HG03139 (cell line): ENCODE data around the gene ALG12.

ENCODE experiments used
- ATAC-seq: cut with Tn5 transposase; IDR thresholded peaks from one replicate; pipeline ENCODE4 v1.9.1; 2021; ENCODE audit not compliant: unreplicated experiment

ALG12 gene

DNA sequence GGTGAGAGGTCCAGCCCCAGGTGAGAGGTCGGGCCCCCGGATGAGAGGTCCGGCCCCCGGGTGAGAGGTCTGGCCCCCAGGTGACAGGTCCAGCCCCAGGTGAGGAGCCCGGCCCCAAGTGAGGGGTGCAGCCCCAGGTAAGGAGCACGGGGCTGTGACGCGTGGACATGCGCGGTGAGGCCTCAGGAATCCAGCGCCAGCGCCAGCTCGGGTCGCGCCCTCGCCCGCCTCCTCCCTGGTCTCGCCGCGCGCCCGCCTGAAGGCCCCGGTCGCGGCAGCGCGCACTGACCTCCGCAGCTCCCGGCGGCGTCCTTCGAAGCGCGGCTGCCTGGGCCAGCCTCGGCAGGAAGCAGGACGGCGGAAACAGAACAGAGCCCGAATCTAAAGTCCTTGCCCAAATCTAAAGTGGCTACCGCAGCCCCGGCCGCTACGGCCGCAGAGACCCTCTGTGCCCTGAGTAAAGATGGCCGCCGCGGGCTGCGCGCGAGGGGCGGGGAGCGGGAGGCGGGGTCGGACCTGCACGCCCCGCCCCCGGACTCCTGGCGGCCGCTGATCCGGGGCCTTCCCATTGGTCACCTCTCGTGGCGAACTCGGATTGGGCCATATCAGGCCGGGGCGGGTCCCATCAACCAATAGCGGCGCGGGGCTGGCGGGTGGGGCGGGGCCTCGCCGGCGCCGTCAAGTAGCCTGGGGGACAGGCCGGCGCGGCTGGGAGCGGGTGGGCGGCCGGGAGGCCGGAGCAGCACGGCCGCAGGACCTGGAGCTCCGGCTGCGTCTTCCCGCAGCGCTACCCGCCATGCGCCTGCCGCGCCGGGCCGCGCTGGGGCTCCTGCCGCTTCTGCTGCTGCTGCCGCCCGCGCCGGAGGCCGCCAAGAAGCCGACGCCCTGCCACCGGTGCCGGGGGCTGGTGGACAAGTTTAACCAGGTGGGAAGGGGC, at the start of gene ALG12, which contains the start of gene CRELD2:
Gene ALG12 (minus strand): TSS at position 465 of the 937 bp plus-strand sequence. CDS start 4,673 bp downstream, outside the sequence.
Gene CRELD2 (plus strand): TSS at position 661 of the 937 bp plus-strand sequence. CDS start 136 bp downstream, at position 797.
- peak; percentile 82 for ATAC-seq

DNA sequence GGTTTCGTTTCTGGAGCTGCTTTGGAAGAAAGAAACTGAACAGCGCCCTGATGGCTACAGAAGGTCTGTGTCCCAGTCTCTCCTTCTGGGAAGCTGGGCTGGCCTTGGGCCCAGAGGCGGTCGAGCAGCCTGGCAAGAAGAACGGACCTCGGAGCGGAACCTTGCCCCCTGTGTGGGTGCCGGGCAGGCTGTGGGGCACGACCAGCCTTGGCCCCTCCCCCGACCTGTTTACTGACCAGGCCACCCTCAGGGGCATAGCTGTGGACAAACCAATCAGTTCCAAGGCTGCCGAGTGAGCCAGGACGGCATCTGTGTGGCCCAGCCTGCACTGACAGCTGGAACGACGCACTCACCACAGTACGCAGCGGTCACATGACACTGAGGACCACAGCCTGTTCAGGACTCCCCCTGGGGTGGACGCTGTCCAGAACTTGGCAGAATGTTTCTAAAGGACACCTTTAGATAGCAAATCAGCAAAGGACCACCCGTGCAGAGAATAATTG, 49.5 kb upstream of the ALG12 start:
- ATAC-seq: no peak

DNA sequence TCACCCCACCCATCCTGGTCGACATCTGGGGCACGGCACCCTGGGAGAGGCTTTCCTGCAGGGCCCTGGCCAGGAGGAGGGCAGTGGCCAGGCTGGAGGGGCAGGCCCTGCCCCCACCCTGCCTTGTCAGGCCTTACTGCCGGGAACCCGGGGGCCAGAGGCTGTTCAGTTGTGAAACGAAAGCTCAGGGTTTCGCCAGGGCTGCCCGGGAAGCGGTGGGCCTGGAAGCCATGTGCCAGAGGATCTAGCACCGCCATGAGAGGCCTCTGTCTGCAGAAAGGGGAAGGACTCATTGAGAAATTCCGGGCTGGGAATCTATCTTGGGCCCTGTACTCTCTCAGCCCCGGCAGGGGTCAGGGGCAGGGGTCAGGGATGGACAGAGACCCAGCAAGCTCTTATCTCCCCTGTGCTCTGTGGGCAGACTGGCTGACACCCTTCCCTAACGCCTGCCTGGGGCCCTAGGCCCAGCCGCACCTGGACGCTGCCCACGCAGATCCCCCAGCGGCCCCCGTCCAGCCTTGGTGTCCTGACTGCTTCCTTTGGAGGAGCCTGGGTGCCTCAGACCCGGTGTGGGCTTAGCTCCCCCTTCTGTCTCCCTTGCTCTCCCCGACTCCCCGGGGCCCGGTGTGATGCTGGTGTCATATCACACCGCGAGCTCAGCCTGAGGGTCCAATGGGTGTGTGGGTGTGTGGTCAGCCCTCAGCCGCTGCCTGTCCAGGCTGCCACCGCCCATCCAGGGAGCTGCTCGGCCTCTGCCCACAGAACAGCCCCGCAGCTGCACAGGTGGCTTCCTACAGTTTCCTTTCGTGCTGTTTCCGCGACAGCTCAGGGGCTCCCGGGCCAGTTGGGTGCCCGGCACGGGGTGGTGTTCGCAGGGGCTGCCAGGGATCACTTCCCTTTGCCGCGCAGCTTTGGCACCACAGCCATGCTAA, 48.8 kb upstream of the ALG12 start:
- no peak for ATAC-seq

DNA sequence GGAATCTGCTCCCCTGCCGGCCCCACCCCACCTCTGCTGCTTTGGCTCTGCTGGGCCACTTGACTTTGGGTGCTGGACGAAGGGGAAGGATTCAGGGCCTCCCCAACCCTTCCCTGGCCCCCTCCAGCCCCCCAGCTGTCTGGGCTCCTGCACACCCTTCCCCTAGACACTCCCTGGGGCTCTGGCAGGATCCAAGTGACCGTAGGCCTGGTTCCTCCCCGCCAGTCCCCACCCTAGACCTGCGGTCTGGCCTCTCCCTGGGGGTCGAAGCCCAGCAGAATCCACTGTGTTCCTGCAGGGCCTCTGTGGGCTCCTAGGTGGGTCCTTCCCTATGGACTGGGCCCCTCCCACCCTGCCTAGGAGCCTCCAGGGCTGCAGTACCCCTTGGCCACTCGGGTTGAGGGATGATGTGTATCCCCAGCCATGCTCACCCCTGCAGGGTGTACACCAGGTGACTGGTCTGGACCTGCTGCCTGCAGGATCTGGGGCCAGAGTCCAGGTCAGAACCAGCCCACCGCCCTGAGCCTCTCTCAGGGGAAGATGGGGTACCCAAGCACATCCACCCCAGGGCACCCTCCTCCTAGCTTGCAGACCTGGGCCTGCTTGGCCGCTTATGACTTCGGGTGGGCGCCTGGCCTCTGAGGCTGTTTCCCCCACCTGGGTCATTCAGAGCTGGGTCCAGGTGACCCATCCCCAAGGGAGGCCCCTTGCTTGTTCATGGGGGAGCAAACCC, 48.0 kb upstream of the ALG12 start:
- no peak for ATAC-seq

DNA sequence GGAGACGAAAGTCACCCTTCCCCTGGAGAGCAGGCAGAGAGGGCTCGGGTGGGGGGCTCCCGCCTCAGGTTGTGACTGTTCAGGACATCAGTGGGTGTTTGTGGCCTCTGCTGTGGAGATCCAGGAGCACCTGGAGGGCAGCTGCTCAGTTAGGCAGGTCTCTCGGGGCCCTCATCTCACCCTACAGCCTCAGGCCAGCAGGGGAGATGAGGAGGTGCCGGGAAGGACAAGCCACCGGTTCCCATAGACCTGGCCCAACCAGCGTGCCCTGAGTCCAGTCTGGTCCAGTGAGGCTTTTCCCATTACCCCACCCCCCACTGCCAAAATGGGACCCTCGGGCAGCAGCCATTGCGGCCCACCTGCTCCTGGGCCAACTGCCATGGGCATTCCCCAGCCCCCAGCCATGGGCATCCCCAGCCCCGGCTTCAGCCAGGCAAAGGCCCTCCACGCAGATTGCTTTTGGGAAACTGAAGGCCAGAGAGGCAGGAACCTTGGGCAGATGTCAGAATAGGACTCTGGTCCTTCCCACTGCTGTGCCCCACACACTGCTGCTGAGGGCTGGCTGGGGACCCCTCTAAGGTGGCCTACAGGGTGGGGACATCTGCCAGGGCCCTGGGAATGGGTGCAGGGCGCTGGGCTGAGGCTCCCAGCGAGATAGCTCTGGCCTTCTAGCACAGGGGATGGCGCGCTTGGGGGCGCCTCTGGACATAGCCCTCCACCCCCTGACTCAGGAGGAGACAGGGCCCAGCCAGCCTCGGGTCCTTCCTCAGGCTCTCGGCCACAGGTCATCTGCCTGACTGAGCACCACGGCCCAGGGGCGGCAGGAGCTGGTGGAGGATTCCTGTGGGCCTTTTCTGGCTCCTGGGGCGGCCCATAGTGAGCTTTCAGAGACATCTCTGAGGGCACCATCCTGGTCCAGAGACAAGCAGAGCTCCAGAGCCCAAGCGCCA, 47.1 kb upstream of the ALG12 start:
- ATAC-seq: no peak

DNA sequence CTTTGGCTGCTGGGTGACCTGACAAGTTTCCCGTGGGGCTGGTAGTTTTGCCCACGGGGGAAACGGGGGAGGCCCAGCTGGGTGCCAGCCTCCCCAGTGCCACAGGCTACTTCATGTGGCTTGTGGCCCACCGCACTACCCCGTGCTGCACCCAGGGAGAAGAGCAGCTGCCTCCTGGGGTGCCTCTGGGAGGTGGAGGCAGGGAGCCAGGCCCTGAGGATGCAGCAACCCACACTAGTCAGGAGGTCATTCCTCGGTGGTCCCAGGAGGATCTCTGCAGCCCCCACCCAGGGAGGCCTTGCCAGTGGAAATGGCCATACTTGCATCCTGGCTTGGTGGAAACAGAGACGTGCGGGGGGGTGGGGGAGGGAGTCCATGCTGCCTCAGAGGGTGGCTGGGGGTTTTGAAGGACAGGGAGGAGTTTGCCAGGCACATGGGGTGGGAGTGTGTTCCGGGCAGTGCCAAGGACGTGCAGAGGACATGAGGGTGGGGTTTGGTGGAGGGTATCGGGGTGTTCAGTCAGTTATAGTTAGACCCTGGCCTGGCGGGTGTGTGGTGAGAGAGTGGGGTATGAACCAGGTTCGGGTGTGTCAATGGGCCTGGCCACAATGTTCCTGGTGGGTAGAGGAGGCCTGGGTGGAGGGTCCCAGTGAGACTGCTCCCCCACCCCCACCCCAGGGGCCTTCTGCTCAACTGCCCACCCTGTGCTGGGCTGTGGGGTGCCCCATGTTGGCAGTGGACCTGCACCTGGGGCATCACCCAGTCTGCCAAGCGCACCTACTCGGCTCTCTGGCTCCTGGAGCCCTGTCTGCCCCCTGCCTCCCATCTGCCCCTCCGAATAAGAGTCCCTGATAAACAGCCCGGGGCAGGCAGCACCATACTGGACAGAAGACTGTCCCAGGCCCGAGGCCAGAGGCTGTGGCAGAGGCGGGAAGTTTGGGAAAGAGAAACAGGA, 46.2 kb upstream of the ALG12 start:
- ATAC-seq: no peak

DNA sequence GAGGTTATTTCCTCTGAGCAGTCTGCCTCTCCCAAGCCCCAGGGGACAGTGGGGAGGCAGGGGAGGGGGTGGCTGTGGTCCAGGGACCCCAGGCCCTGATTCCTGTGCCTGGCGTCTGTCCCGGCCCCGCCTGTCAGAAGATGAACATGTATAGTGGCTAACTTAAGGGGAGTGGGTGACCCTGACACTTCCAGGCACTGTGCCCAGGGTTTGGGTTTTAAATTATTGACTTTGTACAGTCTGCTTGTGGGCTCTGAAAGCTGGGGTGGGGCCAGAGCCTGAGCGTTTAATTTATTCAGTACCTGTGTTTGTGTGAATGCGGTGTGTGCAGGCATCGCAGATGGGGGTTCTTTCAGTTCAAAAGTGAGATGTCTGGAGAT, 45.4 kb upstream of the ALG12 start:
- no peak for ATAC-seq

DNA sequence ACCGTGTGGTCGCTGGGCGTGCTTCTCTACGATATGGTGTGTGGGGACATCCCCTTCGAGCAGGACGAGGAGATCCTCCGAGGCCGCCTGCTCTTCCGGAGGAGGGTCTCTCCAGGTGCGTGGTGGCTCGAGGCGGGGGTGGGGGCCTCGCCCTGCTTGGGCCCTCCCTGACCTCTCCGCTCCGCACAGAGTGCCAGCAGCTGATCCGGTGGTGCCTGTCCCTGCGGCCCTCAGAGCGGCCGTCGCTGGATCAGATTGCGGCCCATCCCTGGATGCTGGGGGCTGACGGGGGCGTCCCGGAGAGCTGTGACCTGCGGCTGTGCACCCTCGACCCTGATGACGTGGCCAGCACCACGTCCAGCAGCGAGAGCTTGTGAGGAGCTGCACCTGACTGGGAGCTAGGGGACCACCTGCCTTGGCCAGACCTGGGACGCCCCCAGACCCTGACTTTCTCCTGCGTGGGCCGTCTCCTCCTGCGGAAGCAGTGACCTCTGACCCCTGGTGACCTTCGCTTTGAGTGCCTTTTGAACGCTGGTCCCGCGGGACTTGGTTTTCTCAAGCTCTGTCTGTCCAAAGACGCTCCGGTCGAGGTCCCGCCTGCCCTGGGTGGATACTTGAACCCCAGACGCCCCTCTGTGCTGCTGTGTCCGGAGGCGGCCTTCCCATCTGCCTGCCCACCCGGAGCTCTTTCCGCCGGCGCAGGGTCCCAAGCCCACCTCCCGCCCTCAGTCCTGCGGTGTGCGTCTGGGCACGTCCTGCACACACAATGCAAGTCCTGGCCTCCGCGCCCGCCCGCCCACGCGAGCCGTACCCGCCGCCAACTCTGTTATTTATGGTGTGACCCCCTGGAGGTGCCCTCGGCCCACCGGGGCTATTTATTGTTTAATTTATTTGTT, 44.8 kb upstream of the ALG12 start:
- no peak for ATAC-seq

DNA sequence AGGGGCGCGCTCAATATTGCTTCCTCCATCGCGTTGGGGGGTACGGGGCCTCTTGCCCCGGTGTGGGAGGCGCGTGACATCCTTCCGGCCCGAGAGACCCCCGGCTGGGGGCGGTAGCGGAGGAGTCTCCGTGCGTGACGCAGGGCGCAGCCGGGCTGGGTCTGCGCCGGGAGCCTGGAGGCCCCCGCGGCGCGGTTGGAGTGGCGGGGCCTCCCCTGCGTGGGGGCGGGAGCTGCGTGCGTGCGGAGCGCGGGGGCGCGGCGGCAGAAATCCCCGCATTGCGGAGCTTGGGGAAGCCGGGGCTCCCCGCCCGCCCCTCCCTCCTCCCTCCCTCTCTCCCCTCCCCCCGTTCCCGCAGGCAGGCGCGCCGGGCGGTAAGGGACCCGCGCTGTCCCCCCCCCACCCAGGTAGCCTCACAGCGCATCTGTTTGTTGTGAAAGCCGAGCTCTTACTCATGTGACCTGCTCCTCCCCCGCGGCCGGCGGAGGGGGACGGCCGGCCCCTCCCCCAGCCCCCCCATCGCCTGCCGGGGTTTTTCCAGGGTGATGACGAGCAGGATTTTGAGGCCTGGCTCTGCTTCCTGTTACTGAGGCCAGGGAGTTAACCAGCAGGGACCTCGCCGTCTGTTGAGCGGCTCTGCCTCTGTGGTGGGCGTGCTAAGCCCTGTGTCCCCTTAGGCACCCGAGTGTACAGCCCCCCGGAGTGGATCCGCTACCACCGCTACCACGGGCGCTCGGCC, 43.9 kb upstream of the ALG12 start:
- no peak for ATAC-seq

DNA sequence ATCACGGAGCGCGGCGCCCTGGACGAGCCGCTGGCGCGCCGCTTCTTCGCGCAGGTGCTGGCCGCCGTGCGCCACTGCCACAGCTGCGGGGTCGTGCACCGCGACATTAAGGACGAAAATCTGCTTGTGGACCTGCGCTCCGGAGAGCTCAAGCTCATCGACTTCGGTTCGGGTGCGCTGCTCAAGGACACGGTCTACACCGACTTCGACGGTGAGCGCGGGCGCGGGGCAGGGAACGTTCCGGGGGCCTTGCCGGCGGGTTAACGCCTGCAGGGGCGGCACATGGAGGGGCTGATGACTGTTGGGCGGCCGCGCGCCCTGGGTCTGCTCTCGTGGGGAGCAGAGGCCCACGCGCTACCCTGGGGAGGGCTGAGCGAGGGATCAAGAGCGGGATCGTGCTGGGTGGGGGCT, 43.4 kb upstream of the ALG12 start:
- no peak for ATAC-seq

DNA sequence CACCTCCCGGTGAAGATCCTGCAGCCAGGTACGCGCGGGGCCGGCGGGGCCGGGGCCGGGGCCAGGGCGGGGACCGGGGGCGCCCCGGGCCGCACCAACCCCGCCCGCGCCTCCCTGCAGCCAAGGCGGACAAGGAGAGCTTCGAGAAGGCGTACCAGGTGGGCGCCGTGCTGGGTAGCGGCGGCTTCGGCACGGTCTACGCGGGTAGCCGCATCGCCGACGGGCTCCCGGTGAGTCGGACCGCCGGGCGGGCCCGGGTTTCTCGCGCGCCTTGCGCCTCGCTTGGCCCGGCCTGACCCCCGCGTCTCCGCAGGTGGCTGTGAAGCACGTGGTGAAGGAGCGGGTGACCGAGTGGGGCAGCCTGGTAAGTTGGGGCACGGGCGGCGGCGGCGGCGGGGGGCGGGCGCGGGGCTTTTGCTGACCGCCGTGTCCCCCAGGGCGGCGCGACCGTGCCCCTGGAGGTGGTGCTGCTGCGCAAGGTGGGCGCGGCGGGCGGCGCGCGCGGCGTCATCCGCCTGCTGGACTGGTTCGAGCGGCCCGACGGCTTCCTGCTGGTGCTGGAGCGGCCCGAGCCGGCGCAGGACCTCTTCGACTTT, 42.9 kb upstream of the ALG12 start:
- no peak for ATAC-seq

DNA sequence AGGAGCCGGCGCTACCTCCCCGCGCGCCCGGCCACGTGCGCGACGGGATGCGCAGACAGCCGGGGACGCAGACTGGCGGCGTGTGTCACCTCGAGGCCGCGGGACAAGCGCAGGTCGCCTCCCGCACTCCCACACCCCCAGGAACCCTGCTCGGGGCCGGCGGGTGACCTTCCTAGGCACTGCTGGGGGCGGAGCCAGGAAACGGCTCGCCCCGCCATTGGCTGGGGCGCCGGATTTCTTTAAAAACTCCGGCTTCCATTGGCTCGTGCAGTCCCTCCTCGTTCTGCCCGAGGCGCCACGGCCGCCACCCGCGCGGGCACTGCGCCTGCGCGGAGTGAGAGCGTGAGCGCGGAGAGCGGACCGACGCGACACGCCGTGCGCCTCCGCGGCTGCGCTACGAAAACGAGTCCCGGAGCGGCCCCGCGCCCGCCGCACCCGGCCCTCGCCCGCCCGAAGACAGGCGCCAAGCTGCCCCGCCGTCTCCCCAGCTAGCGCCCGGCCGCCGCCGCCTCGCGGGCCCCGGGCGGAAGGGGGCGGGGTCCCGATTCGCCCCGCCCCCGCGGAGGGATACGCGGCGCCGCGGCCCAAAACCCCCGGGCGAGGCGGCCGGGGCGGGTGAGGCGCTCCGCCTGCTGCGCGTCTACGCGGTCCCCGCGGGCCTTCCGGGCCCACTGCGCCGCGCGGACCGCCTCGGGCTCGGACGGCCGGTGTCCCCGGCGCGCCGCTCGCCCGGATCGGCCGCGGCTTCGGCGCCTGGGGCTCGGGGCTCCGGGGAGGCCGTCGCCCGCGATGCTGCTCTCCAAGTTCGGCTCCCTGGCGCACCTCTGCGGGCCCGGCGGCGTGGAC, 42.1 kb upstream of the ALG12 start, which contains the start of gene PIM3:
Gene PIM3 (plus strand): TSS at position 614 of the 846 bp plus-strand sequence. CDS start 176 bp downstream, at position 790.
- ATAC-seq: peak; percentile 59

DNA sequence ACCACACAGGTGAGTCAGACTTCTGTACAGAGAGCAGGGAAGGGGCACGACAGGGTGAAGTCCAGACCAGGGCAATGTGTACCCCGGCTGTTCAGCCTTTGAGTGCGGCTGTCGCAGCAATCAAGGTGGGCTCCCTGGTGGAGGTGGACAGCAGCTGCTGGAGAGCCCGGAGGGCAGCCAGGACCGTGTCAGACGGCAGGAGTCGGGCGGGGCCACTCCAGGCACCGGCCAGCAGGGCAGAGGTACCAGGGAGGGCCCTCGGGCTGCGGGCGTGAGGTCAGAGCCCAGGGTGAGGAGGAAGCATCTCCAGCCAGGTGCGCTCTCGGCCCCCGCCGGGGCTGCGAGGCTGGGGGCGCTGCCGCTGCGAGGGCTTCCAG, 41.5 kb upstream of the ALG12 start:
- ATAC-seq: peak; percentile 3

DNA sequence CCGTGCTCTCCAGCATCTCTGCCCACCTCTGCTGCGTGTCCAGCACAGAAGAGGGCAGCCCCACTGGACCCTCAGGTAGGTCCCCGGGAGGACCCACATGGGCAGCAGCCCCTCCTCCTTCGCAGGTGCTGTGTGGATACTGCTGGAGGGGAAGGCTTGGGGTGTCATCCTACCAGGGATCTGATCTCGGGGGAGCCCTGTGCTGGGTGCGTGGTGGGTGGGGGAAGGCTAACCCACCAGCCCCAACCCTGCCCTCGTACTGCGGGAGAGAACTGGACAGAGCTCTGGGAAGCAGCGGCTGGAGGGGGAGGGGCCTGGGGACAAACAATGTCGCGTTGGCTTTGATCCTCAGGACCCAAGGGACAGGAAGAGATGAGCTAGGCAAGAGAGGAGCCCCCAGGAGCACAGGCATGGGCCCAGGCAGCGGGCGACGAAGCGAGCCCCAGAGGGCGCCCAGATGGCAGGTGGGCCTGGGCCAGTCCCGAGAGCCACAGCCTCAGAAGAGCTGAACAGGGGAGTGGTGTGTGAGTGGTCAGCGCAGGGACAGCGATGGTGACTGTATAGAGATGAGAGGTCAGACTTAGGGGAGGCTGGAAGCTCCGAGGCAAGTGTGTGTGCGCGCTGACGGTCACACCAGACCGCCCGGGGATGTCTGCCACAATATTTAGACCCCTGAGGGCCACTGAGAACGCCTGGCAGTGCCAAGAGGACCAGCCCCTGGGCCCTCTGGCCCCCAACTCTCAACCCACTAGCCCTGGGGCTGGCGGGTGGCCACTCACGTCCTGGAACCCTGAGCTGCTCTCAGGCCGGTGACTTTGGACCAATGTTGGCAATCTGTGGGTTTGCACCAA, 40.9 kb upstream of the ALG12 start:
- no peak for ATAC-seq
